Measurements from ENCODE around the gene TMPRSS7. TPM values are rescaled to one million over a fixed set of nuclear protein-coding genes. Genes with fewer than 3 reads are reported as not detected.

Gene TMPRSS7
- total and polyA plus RNA-seq, 2 experiments from 2014 or later = not detected

DNA sequence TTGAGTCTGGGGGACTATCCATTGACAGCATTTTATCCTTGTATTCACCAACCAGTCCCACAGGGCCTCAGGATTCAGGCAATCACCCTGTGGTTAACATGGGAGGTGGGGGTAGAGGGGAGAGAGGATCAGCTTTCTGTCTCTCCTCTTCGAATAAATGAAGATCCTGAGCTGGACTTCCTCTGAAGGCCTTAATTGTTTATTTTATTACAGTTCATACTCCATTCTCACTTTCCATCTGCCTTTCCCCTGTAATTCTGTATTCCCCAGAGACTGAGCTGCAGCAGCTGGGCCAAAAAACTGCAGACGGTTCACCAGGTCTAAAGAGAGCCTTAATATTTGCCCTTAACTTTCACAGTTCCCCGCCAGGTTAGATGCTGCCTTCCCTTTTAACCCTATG, 23.9 kb upstream of the TMPRSS7 start:
- H3K27ac Mint-ChIP-seq = no peak overlapping the region
- DNase-seq (ENCODE audit: low spot score) = no peak

DNA sequence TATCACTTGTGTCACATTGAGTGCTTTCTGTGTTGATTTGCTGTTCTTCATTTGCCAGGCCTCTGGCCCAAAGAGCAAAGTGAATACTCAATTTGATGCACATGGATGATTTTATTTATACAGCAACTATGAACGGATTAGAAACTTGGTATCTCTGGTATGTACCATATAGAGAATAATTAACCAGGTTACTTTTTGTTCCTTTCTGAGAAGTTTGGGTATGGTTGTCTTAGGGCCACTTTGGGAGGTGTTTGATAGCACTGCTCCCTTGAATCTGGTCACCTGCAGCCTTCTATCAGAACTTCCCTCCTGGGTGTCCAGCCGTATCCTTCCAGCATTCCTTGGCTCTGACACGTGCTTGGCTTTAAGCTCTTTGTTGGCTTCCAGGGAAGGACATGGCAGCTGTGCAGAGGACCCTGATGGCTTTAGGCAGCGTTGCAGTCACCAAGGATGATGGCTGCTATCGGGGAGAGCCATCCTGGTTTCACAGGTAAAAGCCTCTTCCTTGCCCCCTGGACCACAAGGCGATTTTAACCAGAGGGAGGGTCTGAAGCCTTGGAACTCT, 23.1 kb upstream of the TMPRSS7 start:
- no peak overlapping the region for H3K4me2 ChIP-seq
- H3K4me1 ChIP-seq (ENCODE audit: insufficient read depth) = no peaks in the 10 kb centered on the region; the same call in 1 of the 2 replicates
- Mint-ChIP-seq H3K27me3 (ENCODE audit: insufficient read depth, low read depth, poor library complexity) (peaks cover 8% of the 10 kb centered on the region), H3K36me3 (ENCODE audit: low read depth) (no peaks in the 10 kb centered on the region), H3K4me3 (no peak overlapping the region), H3K9me3 (no peaks in the 10 kb centered on the region), H3K27ac (no peak overlapping the region), H3K4me1 (peaks cover 8% of the 10 kb centered on the region)
- no peaks in the 10 kb centered on the region for H3K36me3 ChIP-seq (ENCODE audit: insufficient read depth)
- H3F3A ChIP-seq (replicated peaks; ENCODE audit: low read depth) = no peaks in the 10 kb centered on the region
- H4K20me1 ChIP-seq (replicated peaks; ENCODE audit: insufficient read depth) = no peaks in the 10 kb centered on the region; the same call in 1 of the 2 replicates
- TF ChIP-seq, protein P1, sequence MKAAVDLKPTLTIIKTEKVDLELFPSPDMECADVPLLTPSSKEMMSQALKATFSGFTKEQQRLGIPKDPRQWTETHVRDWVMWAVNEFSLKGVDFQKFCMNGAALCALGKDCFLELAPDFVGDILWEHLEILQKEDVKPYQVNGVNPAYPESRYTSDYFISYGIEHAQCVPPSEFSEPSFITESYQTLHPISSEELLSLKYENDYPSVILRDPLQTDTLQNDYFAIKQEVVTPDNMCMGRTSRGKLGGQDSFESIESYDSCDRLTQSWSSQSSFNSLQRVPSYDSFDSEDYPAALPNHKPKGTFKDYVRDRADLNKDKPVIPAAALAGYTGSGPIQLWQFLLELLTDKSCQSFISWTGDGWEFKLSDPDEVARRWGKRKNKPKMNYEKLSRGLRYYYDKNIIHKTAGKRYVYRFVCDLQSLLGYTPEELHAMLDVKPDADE (IDR thresholded peaks at IDR 0.05) = no peak
- TF ChIP-seq ZNF114 (CRISPR knock-in tag; IDR thresholded peaks at IDR 0.05) (no peak), EZH2phosphoT487 (IDR thresholded peaks at IDR 0.05; ENCODE audit: unreplicated experiment) (no peak), POLR2AphosphoS5 (IDR thresholded peaks at IDR 0.05; ENCODE audit: low read depth) (no peak), STAT1 (IDR thresholded peaks at IDR 0.05; ENCODE audit: unreplicated experiment) (no peak), CREB1 (CRISPR knock-in tag; IDR thresholded peaks at IDR 0.05; ENCODE audit: low read depth) (no peak), JUNB (IDR thresholded peaks at IDR 0.05; ENCODE audit: unreplicated experiment) (no peak)
- TF ChIP-seq, protein P2, sequence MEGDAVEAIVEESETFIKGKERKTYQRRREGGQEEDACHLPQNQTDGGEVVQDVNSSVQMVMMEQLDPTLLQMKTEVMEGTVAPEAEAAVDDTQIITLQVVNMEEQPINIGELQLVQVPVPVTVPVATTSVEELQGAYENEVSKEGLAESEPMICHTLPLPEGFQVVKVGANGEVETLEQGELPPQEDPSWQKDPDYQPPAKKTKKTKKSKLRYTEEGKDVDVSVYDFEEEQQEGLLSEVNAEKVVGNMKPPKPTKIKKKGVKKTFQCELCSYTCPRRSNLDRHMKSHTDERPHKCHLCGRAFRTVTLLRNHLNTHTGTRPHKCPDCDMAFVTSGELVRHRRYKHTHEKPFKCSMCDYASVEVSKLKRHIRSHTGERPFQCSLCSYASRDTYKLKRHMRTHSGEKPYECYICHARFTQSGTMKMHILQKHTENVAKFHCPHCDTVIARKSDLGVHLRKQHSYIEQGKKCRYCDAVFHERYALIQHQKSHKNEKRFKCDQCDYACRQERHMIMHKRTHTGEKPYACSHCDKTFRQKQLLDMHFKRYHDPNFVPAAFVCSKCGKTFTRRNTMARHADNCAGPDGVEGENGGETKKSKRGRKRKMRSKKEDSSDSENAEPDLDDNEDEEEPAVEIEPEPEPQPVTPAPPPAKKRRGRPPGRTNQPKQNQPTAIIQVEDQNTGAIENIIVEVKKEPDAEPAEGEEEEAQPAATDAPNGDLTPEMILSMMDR (conservative IDR thresholded peaks at IDR 0.05; ENCODE audit: low read depth in 2 of 2) = no peak
- H3K79me2 ChIP-seq (replicated peaks; ENCODE audit: insufficient read depth) = no peaks in the 10 kb centered on the region
- H3K9me2 ChIP-seq (ENCODE audit: insufficient read depth) = no peaks in the 10 kb centered on the region
- H3K27me3 ChIP-seq (ENCODE audit: insufficient read depth) = no peaks in the 10 kb centered on the region
- no peak overlapping the region for H2AFZ ChIP-seq
- DNase-seq (ENCODE audit: low spot score) = no peak
- ATAC-seq = no peak
- no peak overlapping the region for H3K4me3 ChIP-seq
- H3K27ac ChIP-seq (ENCODE audit: low read depth) = no peak overlapping the region

More for the DNA sequence above, 23.9 kb upstream of the TMPRSS7 start:
- H3F3A ChIP-seq (replicated peaks; ENCODE audit: low read depth) = no peaks in the 10 kb centered on the region
- no peaks in the 10 kb centered on the region; the same call in 1 of the 2 replicates for H3K4me1 ChIP-seq (ENCODE audit: insufficient read depth)
- no peak overlapping the region for H3K4me2 ChIP-seq
- TF ChIP-seq, protein P3, sequence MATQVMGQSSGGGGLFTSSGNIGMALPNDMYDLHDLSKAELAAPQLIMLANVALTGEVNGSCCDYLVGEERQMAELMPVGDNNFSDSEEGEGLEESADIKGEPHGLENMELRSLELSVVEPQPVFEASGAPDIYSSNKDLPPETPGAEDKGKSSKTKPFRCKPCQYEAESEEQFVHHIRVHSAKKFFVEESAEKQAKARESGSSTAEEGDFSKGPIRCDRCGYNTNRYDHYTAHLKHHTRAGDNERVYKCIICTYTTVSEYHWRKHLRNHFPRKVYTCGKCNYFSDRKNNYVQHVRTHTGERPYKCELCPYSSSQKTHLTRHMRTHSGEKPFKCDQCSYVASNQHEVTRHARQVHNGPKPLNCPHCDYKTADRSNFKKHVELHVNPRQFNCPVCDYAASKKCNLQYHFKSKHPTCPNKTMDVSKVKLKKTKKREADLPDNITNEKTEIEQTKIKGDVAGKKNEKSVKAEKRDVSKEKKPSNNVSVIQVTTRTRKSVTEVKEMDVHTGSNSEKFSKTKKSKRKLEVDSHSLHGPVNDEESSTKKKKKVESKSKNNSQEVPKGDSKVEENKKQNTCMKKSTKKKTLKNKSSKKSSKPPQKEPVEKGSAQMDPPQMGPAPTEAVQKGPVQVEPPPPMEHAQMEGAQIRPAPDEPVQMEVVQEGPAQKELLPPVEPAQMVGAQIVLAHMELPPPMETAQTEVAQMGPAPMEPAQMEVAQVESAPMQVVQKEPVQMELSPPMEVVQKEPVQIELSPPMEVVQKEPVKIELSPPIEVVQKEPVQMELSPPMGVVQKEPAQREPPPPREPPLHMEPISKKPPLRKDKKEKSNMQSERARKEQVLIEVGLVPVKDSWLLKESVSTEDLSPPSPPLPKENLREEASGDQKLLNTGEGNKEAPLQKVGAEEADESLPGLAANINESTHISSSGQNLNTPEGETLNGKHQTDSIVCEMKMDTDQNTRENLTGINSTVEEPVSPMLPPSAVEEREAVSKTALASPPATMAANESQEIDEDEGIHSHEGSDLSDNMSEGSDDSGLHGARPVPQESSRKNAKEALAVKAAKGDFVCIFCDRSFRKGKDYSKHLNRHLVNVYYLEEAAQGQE (IDR thresholded peaks at IDR 0.05; ENCODE audit: unreplicated experiment) = no peak
- TF ChIP-seq ZNF331 (CRISPR knock-in tag; IDR thresholded peaks at IDR 0.05; ENCODE audit: low read depth) (no peak), ZNF114 (CRISPR knock-in tag; IDR thresholded peaks at IDR 0.05) (no peak), POLR2AphosphoS5 (IDR thresholded peaks at IDR 0.05; ENCODE audit: low read depth) (no peak)
- H3K27me3 ChIP-seq (ENCODE audit: insufficient read depth) = no peaks in the 10 kb centered on the region
- H3K27me3 Mint-ChIP-seq (ENCODE audit: insufficient read depth, low read depth, poor library complexity) = peaks cover 8% of the 10 kb centered on the region
- no peaks in the 10 kb centered on the region for H3K36me3 ChIP-seq (ENCODE audit: insufficient read depth)
- no peak overlapping the region for H3K4me3 Mint-ChIP-seq
- H3K4me3 ChIP-seq = no peak overlapping the region
- peaks cover 8% of the 10 kb centered on the region; the same call in 2 of the 3 replicates for H3K4me1 Mint-ChIP-seq
- ATAC-seq = no peak
- no peak overlapping the region for H3K27ac ChIP-seq (ENCODE audit: low read depth)
- no peaks in the 10 kb centered on the region for H3K79me2 ChIP-seq (replicated peaks; ENCODE audit: insufficient read depth)
- no peaks in the 10 kb centered on the region for H3K9me2 ChIP-seq (ENCODE audit: insufficient read depth)
- H3K9me3 Mint-ChIP-seq = no peaks in the 10 kb centered on the region
- H3K36me3 Mint-ChIP-seq (ENCODE audit: low read depth) = no peaks in the 10 kb centered on the region
- H2AFZ ChIP-seq = no peak overlapping the region
- no peaks in the 10 kb centered on the region; the same call in 1 of the 2 replicates for H4K20me1 ChIP-seq (replicated peaks; ENCODE audit: insufficient read depth)

Measured in GM23338 (cell line).